ENCODE data around the gene CHRNA5.

DNA sequence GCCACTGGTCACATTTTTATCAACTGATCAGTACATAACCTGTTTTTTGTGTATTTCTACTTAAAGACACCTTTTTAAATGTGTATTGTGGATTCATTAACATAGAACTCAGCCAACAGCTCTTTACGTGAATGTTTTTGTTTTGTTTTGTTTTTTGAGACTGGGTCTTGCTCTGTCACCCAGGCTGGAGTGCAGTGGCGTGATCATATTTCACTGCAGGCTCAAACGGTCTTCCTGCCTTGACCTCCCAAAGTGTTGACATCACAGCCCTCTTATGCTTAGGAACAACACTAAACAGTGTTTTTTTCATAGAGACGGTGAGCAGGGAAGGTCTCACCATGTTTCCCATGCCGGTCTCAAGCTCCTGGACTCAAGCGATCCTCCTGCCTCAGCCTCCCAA is 15.1 kb upstream of the CHRNA5 start:
- TF ChIP-seq, protein P1, sequence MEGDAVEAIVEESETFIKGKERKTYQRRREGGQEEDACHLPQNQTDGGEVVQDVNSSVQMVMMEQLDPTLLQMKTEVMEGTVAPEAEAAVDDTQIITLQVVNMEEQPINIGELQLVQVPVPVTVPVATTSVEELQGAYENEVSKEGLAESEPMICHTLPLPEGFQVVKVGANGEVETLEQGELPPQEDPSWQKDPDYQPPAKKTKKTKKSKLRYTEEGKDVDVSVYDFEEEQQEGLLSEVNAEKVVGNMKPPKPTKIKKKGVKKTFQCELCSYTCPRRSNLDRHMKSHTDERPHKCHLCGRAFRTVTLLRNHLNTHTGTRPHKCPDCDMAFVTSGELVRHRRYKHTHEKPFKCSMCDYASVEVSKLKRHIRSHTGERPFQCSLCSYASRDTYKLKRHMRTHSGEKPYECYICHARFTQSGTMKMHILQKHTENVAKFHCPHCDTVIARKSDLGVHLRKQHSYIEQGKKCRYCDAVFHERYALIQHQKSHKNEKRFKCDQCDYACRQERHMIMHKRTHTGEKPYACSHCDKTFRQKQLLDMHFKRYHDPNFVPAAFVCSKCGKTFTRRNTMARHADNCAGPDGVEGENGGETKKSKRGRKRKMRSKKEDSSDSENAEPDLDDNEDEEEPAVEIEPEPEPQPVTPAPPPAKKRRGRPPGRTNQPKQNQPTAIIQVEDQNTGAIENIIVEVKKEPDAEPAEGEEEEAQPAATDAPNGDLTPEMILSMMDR (IDR thresholded peaks at IDR 0.05; ENCODE audit: poor library complexity, severe bottlenecking), result no peak
- no peak for TF ChIP-seq EZH2 (IDR thresholded peaks at IDR 0.05; ENCODE audit: borderline replicate concordance, insufficient read depth, low read length, poor library complexity, severe bottlenecking)
- no peak for TF ChIP-seq RAD21 (conservative IDR thresholded peaks at IDR 0.05)
- no peak for TF ChIP-seq TAF1 (IDR thresholded peaks at IDR 0.05; ENCODE audit: low read depth)
- TF ChIP-seq POLR2AphosphoS5 (IDR thresholded peaks at IDR 0.05), result no peak
- no peak for TF ChIP-seq MXI1 (conservative IDR thresholded peaks at IDR 0.05; ENCODE audit: poor library complexity, severe bottlenecking)
- TF ChIP-seq SMC3 (conservative IDR thresholded peaks at IDR 0.05; ENCODE audit: poor library complexity), result no peak
- TF ChIP-seq, protein P2, sequence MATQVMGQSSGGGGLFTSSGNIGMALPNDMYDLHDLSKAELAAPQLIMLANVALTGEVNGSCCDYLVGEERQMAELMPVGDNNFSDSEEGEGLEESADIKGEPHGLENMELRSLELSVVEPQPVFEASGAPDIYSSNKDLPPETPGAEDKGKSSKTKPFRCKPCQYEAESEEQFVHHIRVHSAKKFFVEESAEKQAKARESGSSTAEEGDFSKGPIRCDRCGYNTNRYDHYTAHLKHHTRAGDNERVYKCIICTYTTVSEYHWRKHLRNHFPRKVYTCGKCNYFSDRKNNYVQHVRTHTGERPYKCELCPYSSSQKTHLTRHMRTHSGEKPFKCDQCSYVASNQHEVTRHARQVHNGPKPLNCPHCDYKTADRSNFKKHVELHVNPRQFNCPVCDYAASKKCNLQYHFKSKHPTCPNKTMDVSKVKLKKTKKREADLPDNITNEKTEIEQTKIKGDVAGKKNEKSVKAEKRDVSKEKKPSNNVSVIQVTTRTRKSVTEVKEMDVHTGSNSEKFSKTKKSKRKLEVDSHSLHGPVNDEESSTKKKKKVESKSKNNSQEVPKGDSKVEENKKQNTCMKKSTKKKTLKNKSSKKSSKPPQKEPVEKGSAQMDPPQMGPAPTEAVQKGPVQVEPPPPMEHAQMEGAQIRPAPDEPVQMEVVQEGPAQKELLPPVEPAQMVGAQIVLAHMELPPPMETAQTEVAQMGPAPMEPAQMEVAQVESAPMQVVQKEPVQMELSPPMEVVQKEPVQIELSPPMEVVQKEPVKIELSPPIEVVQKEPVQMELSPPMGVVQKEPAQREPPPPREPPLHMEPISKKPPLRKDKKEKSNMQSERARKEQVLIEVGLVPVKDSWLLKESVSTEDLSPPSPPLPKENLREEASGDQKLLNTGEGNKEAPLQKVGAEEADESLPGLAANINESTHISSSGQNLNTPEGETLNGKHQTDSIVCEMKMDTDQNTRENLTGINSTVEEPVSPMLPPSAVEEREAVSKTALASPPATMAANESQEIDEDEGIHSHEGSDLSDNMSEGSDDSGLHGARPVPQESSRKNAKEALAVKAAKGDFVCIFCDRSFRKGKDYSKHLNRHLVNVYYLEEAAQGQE (IDR thresholded peaks at IDR 0.05; ENCODE audit: borderline replicate concordance), result no peak
